Osteocyte (in vitro differentiated cells): ENCODE measurements around the gene ENOX1. TPM values are rescaled to one million over a fixed set of nuclear protein-coding genes. Genes with fewer than 3 reads are reported as not detected.

Experiments
- DNase-seq: peaks from one replicate; pipeline ENCODE4 v3.0.0; 2021; ENCODE audit warnings: mixed read lengths; ENCODE audit not compliant: unreplicated experiment; ENCODE audit errors: extremely low spot score
- H3K27ac Mint-ChIP-seq: one replicate; pipeline ENCODE4 v1.8.0; 2021; ENCODE audit warnings: mild to moderate bottlenecking, mixed read lengths; ENCODE audit not compliant: unreplicated experiment
- H3K27me3 Mint-ChIP-seq: one replicate; pipeline ENCODE4 v1.8.0; 2021; ENCODE audit warnings: mixed read lengths; ENCODE audit not compliant: unreplicated experiment
- H3K36me3 Mint-ChIP-seq: one replicate; pipeline ENCODE4 v1.8.0; 2021; ENCODE audit warnings: mixed read lengths; ENCODE audit not compliant: unreplicated experiment
- H3K4me1 Mint-ChIP-seq: one replicate; pipeline ENCODE4 v1.8.0; 2021; ENCODE audit warnings: mixed read lengths; ENCODE audit not compliant: unreplicated experiment
- H3K4me3 Mint-ChIP-seq: one replicate; pipeline ENCODE4 v1.8.0; 2021; ENCODE audit warnings: mild to moderate bottlenecking, moderate library complexity, mixed read lengths; ENCODE audit not compliant: unreplicated experiment
- H3K9me3 Mint-ChIP-seq: one replicate; pipeline ENCODE4 v1.8.0; 2021; ENCODE audit warnings: mixed read lengths; ENCODE audit not compliant: unreplicated experiment
- total RNA-seq: library from RNA; stranded (reverse); gene quantifications from 2 replicates; pipeline ENCODE4 v1.2.1, GENCODE V29; 2021
- TF ChIP-seq, protein P1 (sequence below): fragments of 200-600 bp; sonication (generic); IDR thresholded peaks from 2 replicates; pipeline ENCODE4 v1.5.0; 2021; ENCODE audit warnings: antibody characterized with exemption, mild to moderate bottlenecking, moderate library complexity

The ENOX1 gene
- total RNA-seq, 1 donor from 2014 or later: 5.9 TPM

DNA sequence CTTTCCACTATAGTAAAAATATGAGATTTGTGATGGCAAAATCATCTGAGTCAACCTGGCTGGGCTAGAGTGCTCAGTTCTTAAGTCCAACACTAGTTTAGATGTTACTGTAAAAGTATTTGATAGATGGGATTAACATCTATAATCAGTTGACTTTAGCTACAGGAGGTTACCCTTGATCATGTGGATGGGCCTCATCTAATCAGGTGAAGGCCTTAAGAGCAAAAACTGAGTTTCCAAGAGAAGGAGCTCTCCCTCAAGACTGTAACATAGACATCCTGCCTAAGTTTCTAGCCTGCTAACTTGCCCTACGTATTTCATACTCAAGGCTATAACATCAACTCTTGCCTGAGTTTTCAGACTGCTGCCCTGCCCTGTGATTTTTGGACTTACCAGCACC is 132.8 kb downstream of the ENOX1 start:
- Mint-ChIP-seq H3K4me3 (no peak overlapping the region), H3K27ac (no peak overlapping the region)
- TF ChIP-seq, protein P1, sequence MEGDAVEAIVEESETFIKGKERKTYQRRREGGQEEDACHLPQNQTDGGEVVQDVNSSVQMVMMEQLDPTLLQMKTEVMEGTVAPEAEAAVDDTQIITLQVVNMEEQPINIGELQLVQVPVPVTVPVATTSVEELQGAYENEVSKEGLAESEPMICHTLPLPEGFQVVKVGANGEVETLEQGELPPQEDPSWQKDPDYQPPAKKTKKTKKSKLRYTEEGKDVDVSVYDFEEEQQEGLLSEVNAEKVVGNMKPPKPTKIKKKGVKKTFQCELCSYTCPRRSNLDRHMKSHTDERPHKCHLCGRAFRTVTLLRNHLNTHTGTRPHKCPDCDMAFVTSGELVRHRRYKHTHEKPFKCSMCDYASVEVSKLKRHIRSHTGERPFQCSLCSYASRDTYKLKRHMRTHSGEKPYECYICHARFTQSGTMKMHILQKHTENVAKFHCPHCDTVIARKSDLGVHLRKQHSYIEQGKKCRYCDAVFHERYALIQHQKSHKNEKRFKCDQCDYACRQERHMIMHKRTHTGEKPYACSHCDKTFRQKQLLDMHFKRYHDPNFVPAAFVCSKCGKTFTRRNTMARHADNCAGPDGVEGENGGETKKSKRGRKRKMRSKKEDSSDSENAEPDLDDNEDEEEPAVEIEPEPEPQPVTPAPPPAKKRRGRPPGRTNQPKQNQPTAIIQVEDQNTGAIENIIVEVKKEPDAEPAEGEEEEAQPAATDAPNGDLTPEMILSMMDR: no peak

DNA sequence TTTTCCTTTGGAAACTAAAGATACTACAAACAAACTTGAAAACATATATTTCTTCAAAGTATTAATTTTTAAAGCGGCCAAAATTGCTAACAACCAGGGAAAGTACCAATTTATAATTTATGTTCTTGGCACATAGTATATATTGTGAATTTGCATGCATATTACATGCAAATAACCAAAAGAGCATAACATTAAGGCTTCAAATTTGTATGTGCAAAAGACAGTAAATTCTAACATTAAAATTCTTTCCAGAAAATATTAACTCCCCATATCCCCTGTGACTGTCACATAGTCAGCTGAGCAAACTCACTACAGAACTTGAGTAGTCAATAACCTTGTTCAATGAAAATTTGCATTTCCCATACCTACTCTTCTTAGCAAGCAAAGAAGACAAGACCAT is 133.4 kb downstream of the ENOX1 start:
- no peak for DNase-seq
- Mint-ChIP-seq H3K4me1 (no peaks in the 10 kb centered on the region), H3K27ac (no peak overlapping the region), H3K4me3 (no peak overlapping the region), H3K9me3 (no peaks in the 10 kb centered on the region), H3K27me3 (no peaks in the 10 kb centered on the region), H3K36me3 (peaks cover 7% of the 10 kb centered on the region)
- TF ChIP-seq, protein P1: no peak

More for the DNA sequence above, 132.8 kb downstream of the ENOX1 start:
- Mint-ChIP-seq H3K36me3 (peaks cover 7% of the 10 kb centered on the region), H3K4me1 (no peaks in the 10 kb centered on the region), H3K27me3 (no peaks in the 10 kb centered on the region), H3K9me3 (no peaks in the 10 kb centered on the region)
- DNase-seq: no peak

DNA sequence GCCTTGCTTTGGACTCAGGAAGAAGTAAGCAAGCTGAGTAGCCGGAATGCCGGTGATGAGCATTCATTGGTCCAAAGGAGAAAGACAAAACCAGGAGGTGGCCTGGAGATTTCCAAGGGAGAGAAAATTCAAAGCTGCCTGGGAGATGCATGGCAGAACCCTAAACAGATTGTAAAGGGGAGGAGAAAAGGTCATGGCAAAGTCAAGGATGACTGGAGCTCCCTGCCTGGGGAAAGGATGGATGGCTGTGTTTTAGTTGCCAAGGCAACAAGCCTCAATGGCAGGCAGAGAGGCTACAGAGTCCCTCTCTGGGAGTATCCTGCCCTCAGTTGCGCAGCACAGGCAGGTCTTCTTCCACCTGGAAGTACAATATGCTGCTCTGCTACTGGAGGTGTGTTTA is 134.0 kb downstream of the ENOX1 start:
- no peaks in the 10 kb centered on the region for H3K9me3 Mint-ChIP-seq
- TF ChIP-seq, protein P1: no peak
- peaks cover 7% of the 10 kb centered on the region for H3K36me3 Mint-ChIP-seq
- no peak for DNase-seq
- no peaks in the 10 kb centered on the region for H3K4me1 Mint-ChIP-seq
- no peak overlapping the region for H3K4me3 Mint-ChIP-seq
- H3K27me3 Mint-ChIP-seq: no peaks in the 10 kb centered on the region
- no peak overlapping the region for H3K27ac Mint-ChIP-seq

DNA sequence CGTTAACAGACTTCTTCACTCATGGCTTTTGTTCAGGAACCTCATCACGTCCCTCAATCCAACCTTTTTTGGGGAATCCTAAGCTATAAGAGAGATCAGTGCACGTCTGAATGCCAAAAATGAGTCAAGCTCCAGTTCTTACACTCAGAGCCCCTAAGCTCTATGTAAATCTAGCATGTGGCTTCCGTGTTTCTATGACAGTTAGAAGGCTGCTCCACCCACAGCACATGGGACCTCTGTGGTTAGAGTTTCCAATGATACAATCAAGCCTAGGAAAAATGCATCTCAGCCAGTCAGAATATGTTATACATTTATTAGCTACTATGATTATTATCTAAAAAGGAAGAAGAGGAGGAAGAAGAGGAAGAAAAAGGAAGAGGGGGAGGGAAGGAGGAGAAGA is 135.9 kb downstream of the ENOX1 start:
- peaks cover 7% of the 10 kb centered on the region for H3K9me3 Mint-ChIP-seq
- TF ChIP-seq, protein P1: no peak
- peaks cover 7% of the 10 kb centered on the region for H3K36me3 Mint-ChIP-seq
- DNase-seq: no peak
- H3K27me3 Mint-ChIP-seq: no peaks in the 10 kb centered on the region
- no peaks in the 10 kb centered on the region for H3K4me1 Mint-ChIP-seq
- no peak overlapping the region for H3K27ac Mint-ChIP-seq
- no peak overlapping the region for H3K4me3 Mint-ChIP-seq

DNA sequence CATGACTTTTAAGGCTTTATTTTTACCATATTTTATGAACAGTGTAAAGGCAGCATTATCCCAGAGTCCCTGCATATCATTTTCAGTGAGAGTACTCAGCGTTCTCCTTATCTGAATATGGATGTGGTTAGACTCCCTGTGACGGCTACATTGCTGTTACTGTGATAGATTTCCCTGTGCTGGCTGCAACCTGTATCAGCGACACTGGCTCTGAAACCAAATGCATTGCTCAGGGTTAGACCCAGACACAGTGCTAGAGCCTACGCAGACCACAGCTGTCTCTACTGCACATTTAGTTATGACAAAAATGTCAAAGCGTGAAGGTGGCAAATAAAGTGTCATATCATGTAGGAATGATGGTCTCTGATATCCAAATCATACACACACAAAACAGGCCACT is 138.0 kb downstream of the ENOX1 start:
- TF ChIP-seq, protein P1: no peak
- Mint-ChIP-seq H3K27ac (no peak overlapping the region), H3K36me3 (no peaks in the 10 kb centered on the region), H3K27me3 (no peaks in the 10 kb centered on the region), H3K4me3 (no peak overlapping the region), H3K9me3 (peaks cover 7% of the 10 kb centered on the region), H3K4me1 (no peaks in the 10 kb centered on the region)
- DNase-seq: no peak
